GM23248 (cell line): Measurements from ENCODE around the gene ISYNA1. TPM values are rescaled to one million over a fixed set of nuclear protein-coding genes. Genes with fewer than 3 reads are reported as not detected.
A peak's percentile ranks its signal among the peaks of the same experiment; 100 is the strongest.

Experiments used
- DNase-seq: peaks from one replicate; pipeline ENCODE4 v3.0.0-alpha.2; 2015
- H2AFZ ChIP-seq: fragments of 200-600 bp; sonication (generic); 2 replicates; pipeline ENCODE4 v1.6.1; 2016; ENCODE audit warnings: antibody characterized with exemption
- H3F3A ChIP-seq: fragments of 200-600 bp; sonication (generic); 2 replicates; pipeline ENCODE4 v1.6.1; 2016; ENCODE audit warnings: mild to moderate bottlenecking, antibody characterized with exemption, mixed run types; ENCODE audit not compliant: insufficient read depth
- H3K27ac ChIP-seq: fragments of 200-600 bp; sonication (generic); 2 replicates; pipeline ENCODE4 v1.5.1; 2016; ENCODE audit warnings: mild to moderate bottlenecking
- H3K27me3 ChIP-seq: fragments of 200-600 bp; sonication (generic); replicated peaks from 2 replicates; pipeline ENCODE4 v1.6.1; 2016; ENCODE audit warnings: mild to moderate bottlenecking; ENCODE audit not compliant: insufficient read depth
- H3K36me3 ChIP-seq: fragments of 200-600 bp; sonication (generic); 2 replicates; pipeline ENCODE4 v1.6.1; 2016; ENCODE audit warnings: low read depth, mild to moderate bottlenecking
- H3K4me1 ChIP-seq: fragments of 200-600 bp; sonication (generic); 2 replicates; pipeline ENCODE4 v1.6.1; 2016; ENCODE audit warnings: mild to moderate bottlenecking; ENCODE audit not compliant: insufficient read depth
- H3K4me2 ChIP-seq: fragments of 200-600 bp; sonication (generic); one replicate; pipeline ENCODE4 v1.6.1; 2016; ENCODE audit warnings: mild to moderate bottlenecking; ENCODE audit not compliant: unreplicated experiment
- H3K4me3 ChIP-seq: fragments of 200-600 bp; sonication (generic); 2 replicates; pipeline ENCODE4 v1.5.1; 2016; ENCODE audit warnings: mild to moderate bottlenecking
- H3K79me2 ChIP-seq: fragments of 200-600 bp; sonication (generic); 2 replicates; pipeline ENCODE4 v1.6.1; 2016; ENCODE audit warnings: mild to moderate bottlenecking; ENCODE audit not compliant: insufficient read depth
- H3K9ac ChIP-seq: fragments of 200-600 bp; sonication (generic); 2 replicates; pipeline ENCODE4 v1.6.1; 2016; ENCODE audit warnings: mild to moderate bottlenecking
- H3K9me2 ChIP-seq: fragments of 200-600 bp; sonication (generic); 2 replicates; pipeline ENCODE4 v1.6.1; 2016; ENCODE audit warnings: mixed run types, mild to moderate bottlenecking, moderate library complexity; ENCODE audit not compliant: insufficient read depth
- H3K9me3 ChIP-seq: fragments of 200-600 bp; sonication (generic); one replicate; pipeline ENCODE4 v1.6.1; 2017; ENCODE audit warnings: low read depth
- H4K20me1 ChIP-seq: fragments of 200-600 bp; sonication (generic); 2 replicates; pipeline ENCODE4 v1.6.0; 2016; ENCODE audit not compliant: insufficient read depth
- EZH2 ChIP-seq: fragments of 200-600 bp; sonication (generic); IDR thresholded peaks from 2 replicates; pipeline ENCODE4 v1.6.1; 2018; ENCODE audit warnings: antibody characterized with exemption, mild to moderate bottlenecking; ENCODE audit not compliant: insufficient read depth, poor library complexity, severe bottlenecking
- EZH2phosphoT487 ChIP-seq: fragments of 200-600 bp; sonication (generic); IDR thresholded peaks from 2 replicates; pipeline ENCODE4 v1.6.1; 2018; ENCODE audit warnings: antibody characterized with exemption, moderate library complexity, mild to moderate bottlenecking, low read depth; ENCODE audit not compliant: insufficient read depth
- WGBS, 2 experiments: methylation state at CpG; one replicate each; pipeline ENCODE4 v1.1.6; 2015 to 2017; ENCODE audit warnings: low lambda C conversion rate in 2 of 2, low coverage in 1 of 2; ENCODE audit errors: missing lambda C conversion rate in 2 of 2; 5-methylcytosine and 5-hydroxymethylcytosine counted together
- in situ Hi-C: fragments of 300-500 bp; cut with MboI; formaldehyde crosslinking; loops from 2 replicates; pipeline ENCODE4 v1.15.0; 2020
- polyA plus RNA-seq: library from polyadenylated mRNA; unstranded; fragments of >200 nt; fragmentation: Nextera tagmentation; extraction: Ambion mirVana; gene quantifications from 2 replicates; pipeline ENCODE4 v1.2.1, GENCODE V29; 2016
- total RNA-seq: library from RNA; depleted of rRNA; stranded (reverse); fragments of >200 nt; shearing (Covaris generic); gene quantifications from 2 replicates; pipeline ENCODE4 v1.2.3, GENCODE V29; 2014

ISYNA1 gene
- total and polyA plus RNA-seq, 2 experiments from 2014 or later = 5.5 to 17.2 TPM

DNA sequence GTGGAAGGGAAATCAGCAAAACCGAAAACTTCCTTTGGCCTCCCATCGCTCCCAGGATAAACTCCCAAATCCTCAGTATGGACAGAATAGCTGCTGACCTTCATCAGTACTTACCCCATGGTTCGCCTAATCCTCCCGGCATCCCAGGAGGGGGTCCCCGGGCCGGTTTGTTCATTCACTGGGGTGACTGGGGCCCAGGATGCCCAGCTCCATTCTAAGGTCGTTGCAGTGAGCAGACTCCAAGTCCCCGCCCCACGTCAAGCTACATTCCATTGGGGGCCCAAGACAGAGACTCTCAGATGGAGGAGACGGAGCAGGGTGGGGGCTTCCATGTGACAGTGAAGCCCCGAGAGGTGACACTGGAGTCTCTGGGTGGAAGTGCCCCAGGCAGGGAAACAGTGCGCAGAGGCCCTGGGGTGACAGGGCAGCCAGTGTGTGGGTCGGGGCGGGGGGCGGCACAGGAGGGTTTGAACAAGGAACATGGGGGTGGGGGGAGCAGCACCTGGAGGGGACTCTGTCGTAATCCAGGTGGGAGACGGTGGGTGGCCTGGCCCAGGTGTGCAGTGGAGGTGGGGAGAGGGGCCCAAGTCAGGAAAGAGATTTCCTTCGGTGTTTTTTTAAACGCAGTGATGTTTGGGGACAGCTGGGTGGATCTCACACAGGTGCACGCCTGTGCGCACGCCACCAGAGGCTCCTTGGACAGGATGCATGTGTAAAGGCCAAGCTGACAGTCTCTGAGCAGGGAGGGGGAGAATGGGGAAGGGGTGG lies 13.6 kb downstream of the ISYNA1 start:
- H3K9me3 ChIP-seq = no peaks in the 10 kb centered on the region
- H3K4me1 ChIP-seq = peaks cover 35% of the 10 kb centered on the region
- WGBS, 2 experiments = 81 to 83% methylated on average over 22 of the region's 22 CpGs
- no peaks in the 10 kb centered on the region for H3K27me3 ChIP-seq
- H3K36me3 ChIP-seq = no peaks in the 10 kb centered on the region
- no peak overlapping the region for H3K4me3 ChIP-seq
- H4K20me1 ChIP-seq = no peaks in the 10 kb centered on the region
- no peak overlapping the region for H3K9ac ChIP-seq
- no peak overlapping the region for H3K27ac ChIP-seq
- H3K4me2 ChIP-seq = no peak overlapping the region
- no peaks in the 10 kb centered on the region for H3K9me2 ChIP-seq
- DNase-seq = no peak
- peaks cover 94% of the 10 kb centered on the region for H3K79me2 ChIP-seq
- in situ Hi-C loops = no loop called here
- peaks cover 6% of the 10 kb centered on the region for H3F3A ChIP-seq
- H2AFZ ChIP-seq = no peak overlapping the region
- TF ChIP-seq EZH2phosphoT487 (no peak), EZH2 (no peak)

DNA sequence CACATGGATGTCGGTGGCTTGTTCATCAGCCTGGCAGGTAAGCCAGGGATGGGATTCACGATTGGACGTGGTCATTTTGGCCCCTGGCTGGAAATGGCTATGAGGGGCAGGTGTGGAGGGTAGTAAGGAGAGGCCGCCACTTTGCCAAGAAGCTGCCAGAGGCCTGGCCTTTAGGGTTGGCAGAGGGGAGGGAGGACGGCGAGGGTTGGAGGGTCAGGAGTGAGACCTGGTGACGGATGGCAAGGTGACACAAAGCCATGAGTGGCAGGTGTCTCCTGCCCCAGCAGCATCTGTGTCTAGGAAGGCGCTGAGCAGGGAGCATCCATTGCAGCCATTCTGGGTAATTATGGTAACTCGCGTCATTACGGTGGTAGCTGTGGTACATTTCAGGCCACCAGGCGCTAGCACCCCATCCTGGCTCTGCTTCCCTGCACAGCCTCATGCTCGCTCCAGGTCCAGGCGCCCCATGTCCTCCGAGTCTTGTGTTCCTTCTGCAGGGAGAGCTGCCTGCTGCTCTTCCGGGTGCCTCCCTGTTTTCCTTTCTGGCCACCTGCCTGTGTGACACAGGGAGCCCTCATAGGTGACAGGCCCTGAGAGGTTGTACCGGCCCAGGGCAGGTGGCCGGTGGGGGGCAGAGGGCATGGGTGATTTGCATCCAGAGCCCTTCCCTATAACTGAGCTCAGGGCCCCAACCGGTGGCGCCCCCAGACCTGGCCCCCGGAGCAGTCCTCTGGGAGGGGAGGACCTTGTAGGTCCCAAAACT lies 14.5 kb downstream of the ISYNA1 start:
- Histone ChIP-seq H3K36me3 (no peaks in the 10 kb centered on the region), H2AFZ (no peak overlapping the region), H3K4me2 (no peak overlapping the region), H3K4me1 (peaks cover 35% of the 10 kb centered on the region), H4K20me1 (no peaks in the 10 kb centered on the region), H3K9me2 (no peaks in the 10 kb centered on the region), H3K27me3 (no peaks in the 10 kb centered on the region), H3K4me3 (no peak overlapping the region), H3K27ac (no peak overlapping the region), H3K9me3 (no peaks in the 10 kb centered on the region), H3K9ac (no peak overlapping the region), H3F3A (peaks cover 10% of the 10 kb centered on the region), H3K79me2 (peaks cover 87% of the 10 kb centered on the region)
- WGBS, 2 experiments = 82 to 84% methylated on average over 21 of the region's 21 CpGs
- TF ChIP-seq EZH2phosphoT487 (no peak), EZH2 (no peak)
- in situ Hi-C loops = no loop called here
- no peak for DNase-seq

DNA sequence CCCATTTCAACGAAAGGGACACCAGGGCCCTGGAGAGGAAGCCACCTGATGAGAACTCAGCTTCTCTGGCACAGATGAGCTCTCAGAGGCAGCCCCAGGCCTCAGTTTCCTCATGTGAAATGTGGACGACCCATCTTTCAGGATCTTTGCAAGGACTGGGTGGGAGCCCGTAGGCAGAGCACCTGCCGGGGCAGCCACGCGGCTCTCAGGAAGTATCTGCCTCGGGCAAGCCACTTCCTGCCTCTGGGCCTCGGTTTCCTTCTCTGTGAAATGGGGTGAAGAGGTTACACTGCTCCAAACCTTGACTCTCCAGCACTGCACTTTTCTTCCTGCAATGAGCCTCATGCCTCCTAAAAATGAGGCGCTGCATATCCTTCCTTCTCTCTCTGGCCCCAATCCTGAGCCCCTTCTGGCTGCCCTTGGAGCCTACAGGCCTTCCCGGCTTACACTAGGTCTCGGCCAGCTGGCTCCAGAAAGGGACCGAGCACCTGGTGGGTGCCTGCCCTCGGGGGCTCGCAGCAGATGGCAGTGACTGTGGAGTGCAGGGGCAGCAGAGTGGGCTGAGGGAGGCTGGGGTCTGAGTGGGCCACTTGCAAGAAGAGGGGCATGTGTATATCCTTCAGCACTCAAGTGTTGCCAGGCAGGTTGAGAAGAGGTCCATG lies 15.3 kb downstream of the ISYNA1 start:
- no peak overlapping the region for H3K4me3 ChIP-seq
- 83% methylated on average over 14 of the region's 14 CpGs for WGBS, 2 experiments
- in situ Hi-C loops = no loop called here

GRCh38 chr19:18421371-18421959 lies 16.5 kb downstream of the ISYNA1 start:
- WGBS, 2 experiments = 53 to 54% methylated on average over 12 of the region's 12 CpGs
- Histone ChIP-seq H4K20me1 (no peaks in the 10 kb centered on the region), H2AFZ (no peak overlapping the region), H3K9me3 (no peaks in the 10 kb centered on the region), H3K27me3 (no peaks in the 10 kb centered on the region), H3K4me1 (peaks cover 42% of the 10 kb centered on the region), H3K27ac (no peak overlapping the region), H3K9me2 (no peaks in the 10 kb centered on the region), H3K36me3 (no peaks in the 10 kb centered on the region), H3K4me3 (peak overlapping the region; percentile 73), H3K4me2 (peak overlapping the region; percentile 80), H3F3A (peaks cover 21% of the 10 kb centered on the region), H3K9ac (peak overlapping the region; percentile 94), H3K79me2 (peaks cover 69% of the 10 kb centered on the region)
- DNase-seq = no peak
- TF ChIP-seq EZH2phosphoT487 = no peak
- in situ Hi-C loops = no loop called here

More for the DNA sequence above, 15.3 kb downstream of the ISYNA1 start:
- Histone ChIP-seq H4K20me1 (no peaks in the 10 kb centered on the region), H3K79me2 (peaks cover 81% of the 10 kb centered on the region), H3K9me2 (no peaks in the 10 kb centered on the region), H3K9ac (no peak overlapping the region), H3K27ac (no peak overlapping the region), H2AFZ (no peak overlapping the region), H3K9me3 (no peaks in the 10 kb centered on the region), H3K4me2 (no peak overlapping the region), H3F3A (peaks cover 16% of the 10 kb centered on the region), H3K4me1 (peaks cover 42% of the 10 kb centered on the region), H3K36me3 (no peaks in the 10 kb centered on the region), H3K27me3 (no peaks in the 10 kb centered on the region)
- DNase-seq = no peak
- TF ChIP-seq EZH2phosphoT487 (no peak), EZH2 (no peak)
